ENCODE measurements around the gene POC1A. TPM values are rescaled to one million over a fixed set of nuclear protein-coding genes. Genes with fewer than 3 reads are reported as not detected.
A peak's percentile ranks its signal among the peaks of the same experiment; 100 is the strongest.

Gene POC1A
- total and polyA plus RNA-seq, 9 of the 15 experiments (the other 6 are each of a cell fraction or from before 2014, with no cell fraction given) = 7.2 to 17.5 (median 12.1) TPM

DNA sequence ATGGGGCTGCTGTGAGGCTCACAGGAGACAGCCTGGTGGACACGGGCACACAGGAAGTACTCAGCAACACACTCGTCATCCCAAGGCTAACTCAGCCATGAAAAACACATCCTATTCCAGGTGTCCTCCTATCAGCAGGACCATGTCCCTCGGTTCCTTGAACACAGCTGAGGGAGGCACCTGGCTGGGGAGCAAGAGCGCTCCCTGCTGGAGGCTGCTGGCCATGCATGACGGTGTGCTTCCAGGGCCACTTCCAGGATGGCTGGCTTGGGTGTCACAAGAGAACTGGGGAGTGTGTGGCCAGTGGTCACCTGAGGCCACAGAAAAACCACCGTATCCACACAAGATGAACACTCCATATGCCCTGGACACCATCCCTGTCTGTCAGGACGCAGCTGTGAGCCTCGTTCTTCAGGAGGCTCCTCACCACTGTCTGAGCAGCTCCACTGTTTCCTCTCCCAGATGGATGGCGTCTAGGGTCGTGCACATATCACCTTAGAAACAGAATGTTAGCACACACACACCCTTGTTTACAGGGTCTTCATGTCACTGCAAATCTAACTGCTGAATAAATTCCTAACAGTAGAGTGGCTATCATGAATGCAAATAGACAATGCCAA is 31.0 kb downstream of the POC1A start (continued):
- TF ChIP-seq RREB1 (CRISPR knock-in tag; IDR thresholded peaks at IDR 0.05) (no peak), TFAP4 (CRISPR knock-in tag; IDR thresholded peaks at IDR 0.05; ENCODE audit: borderline replicate concordance) (peak; percentile 89)

Data from K562 (cell line).